ENCODE data around the gene AK5.

DNA sequence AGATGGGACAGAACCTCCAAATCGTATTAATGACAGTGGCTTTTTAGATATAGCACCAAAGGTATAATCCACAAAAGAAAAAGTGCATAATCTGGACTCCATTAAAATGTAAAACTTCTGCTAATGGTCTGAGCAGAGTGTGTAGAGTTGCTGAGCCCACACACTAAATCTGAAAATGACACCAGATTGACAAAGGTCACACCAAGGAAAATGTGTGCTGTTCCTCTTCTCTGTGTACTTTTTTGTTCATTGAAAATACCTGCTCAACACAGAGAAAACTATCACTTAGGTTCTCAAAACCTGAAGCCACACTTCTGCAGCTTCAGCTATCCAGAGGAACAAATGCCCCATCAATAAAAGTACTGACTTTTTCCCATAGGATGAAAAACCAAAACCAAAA is 146.2 kb downstream of the AK5 start:
- TF ChIP-seq, protein P1, sequence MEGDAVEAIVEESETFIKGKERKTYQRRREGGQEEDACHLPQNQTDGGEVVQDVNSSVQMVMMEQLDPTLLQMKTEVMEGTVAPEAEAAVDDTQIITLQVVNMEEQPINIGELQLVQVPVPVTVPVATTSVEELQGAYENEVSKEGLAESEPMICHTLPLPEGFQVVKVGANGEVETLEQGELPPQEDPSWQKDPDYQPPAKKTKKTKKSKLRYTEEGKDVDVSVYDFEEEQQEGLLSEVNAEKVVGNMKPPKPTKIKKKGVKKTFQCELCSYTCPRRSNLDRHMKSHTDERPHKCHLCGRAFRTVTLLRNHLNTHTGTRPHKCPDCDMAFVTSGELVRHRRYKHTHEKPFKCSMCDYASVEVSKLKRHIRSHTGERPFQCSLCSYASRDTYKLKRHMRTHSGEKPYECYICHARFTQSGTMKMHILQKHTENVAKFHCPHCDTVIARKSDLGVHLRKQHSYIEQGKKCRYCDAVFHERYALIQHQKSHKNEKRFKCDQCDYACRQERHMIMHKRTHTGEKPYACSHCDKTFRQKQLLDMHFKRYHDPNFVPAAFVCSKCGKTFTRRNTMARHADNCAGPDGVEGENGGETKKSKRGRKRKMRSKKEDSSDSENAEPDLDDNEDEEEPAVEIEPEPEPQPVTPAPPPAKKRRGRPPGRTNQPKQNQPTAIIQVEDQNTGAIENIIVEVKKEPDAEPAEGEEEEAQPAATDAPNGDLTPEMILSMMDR (IDR thresholded peaks at IDR 0.05) = no peak
- TF ChIP-seq SIN3A (IDR thresholded peaks at IDR 0.05; ENCODE audit: borderline replicate concordance, insufficient read depth, low read depth, low read length) (no peak), TCF7L2 (IDR thresholded peaks at IDR 0.05; ENCODE audit: low read depth, low read length) (no peak), REST (IDR thresholded peaks at IDR 0.05; ENCODE audit: insufficient read depth in 1 of 2, low read depth in 2 of 2, low read length in 1 of 2) (no peak)
